Ishikawa (cell line): Measurements from ENCODE around the gene NEK7.

Source experiments
- CEBPB ChIP-seq: IDR thresholded peaks from 2 replicates; pipeline ENCODE4 v1.6.1; 2012
- CREB1 ChIP-seq: IDR thresholded peaks from 2 replicates; pipeline ENCODE4 v1.6.1; 2012; ENCODE audit warnings: low read depth
- EGR1 ChIP-seq: IDR thresholded peaks from 2 replicates; pipeline ENCODE4 v1.6.1; 2012
- EP300 ChIP-seq: IDR thresholded peaks from 2 replicates; pipeline ENCODE4 v1.6.1; 2012; ENCODE audit warnings: borderline replicate concordance
- FOXM1 ChIP-seq: IDR thresholded peaks from 2 replicates; pipeline ENCODE4 v1.6.1; 2012; ENCODE audit warnings: low read depth, borderline replicate concordance
- MAX ChIP-seq: IDR thresholded peaks from 2 replicates; pipeline ENCODE4 v1.6.1; 2012
- NFIC ChIP-seq: IDR thresholded peaks from 2 replicates; pipeline ENCODE4 v1.6.1; 2012
- RAD21 ChIP-seq: IDR thresholded peaks from 2 replicates; pipeline ENCODE4 v1.6.1; 2012; ENCODE audit warnings: low read depth
- REST ChIP-seq: IDR thresholded peaks from 2 replicates; pipeline ENCODE4 v1.6.1; 2012; ENCODE audit warnings: low read depth, mild to moderate bottlenecking
- TAF1 ChIP-seq: IDR thresholded peaks from 2 replicates; pipeline ENCODE4 v1.6.1; 2012; ENCODE audit warnings: low read depth, mild to moderate bottlenecking
- TCF12 ChIP-seq: IDR thresholded peaks from 2 replicates; pipeline ENCODE4 v1.6.1; 2012; ENCODE audit warnings: low read depth
- TEAD4 ChIP-seq: IDR thresholded peaks from 2 replicates; pipeline ENCODE4 v1.6.1; 2012
- USF1 ChIP-seq: IDR thresholded peaks from 2 replicates; pipeline ENCODE4 v1.6.1; 2012
- YY1 ChIP-seq: IDR thresholded peaks from 2 replicates; pipeline ENCODE4 v1.6.1; 2012; ENCODE audit warnings: low read depth
- ZBTB7A ChIP-seq: IDR thresholded peaks from 2 replicates; pipeline ENCODE4 v1.6.1; 2012; ENCODE audit warnings: low read depth

NEK7 gene

GRCh38 chr1:198119906-198120305 lies 36.9 kb upstream of the NEK7 start:
- TF ChIP-seq USF1 (no peak), ZBTB7A (no peak), CEBPB (no peak), YY1 (no peak), TAF1 (no peak), CREB1 (no peak), TEAD4 (no peak), NFIC (no peak), EGR1 (no peak), RAD21 (no peak), MAX (no peak), FOXM1 (no peak), TCF12 (no peak), EP300 (no peak), REST (no peak)

GRCh38 chr1:198121056-198121826 lies 35.6 kb upstream of the NEK7 start:
- TF ChIP-seq EP300 (peak; percentile 72; the same call in 1 of the 2 replicates), TCF12 (peak; percentile 41; the same call in 1 of the 2 replicates), EGR1 (no peak), CREB1 (no peak), CEBPB (no peak), TAF1 (no peak), FOXM1 (no peak), NFIC (no peak), MAX (no peak), YY1 (no peak)

- TF ChIP-seq RAD21 (no peak), TAF1 (no peak)
These were observed 34.1 kb upstream of the NEK7 start for GRCh38 chr1:198122693-198123092.

GRCh38 chr1:198123133-198123532 lies 33.7 kb upstream of the NEK7 start:
- TF ChIP-seq FOXM1 (no peak), MAX (no peak), NFIC (no peak), TCF12 (no peak), REST (no peak), RAD21 (no peak), EP300 (no peak), CREB1 (no peak), USF1 (no peak), TEAD4 (no peak), CEBPB (no peak), TAF1 (no peak), YY1 (no peak), ZBTB7A (no peak), EGR1 (no peak)

- TF ChIP-seq REST (no peak), NFIC (no peak), CEBPB (no peak), MAX (no peak), YY1 (no peak), EP300 (no peak), CREB1 (no peak), TEAD4 (no peak), TCF12 (no peak), ZBTB7A (no peak), TAF1 (no peak), FOXM1 (no peak), EGR1 (no peak), RAD21 (no peak)
These were observed 32.1 kb upstream of the NEK7 start for GRCh38 chr1:198124673-198125072.
